Stomach (tissue), 9 donors: Measurements from ENCODE around the gene DUSP21. TPM values are rescaled to one million over a fixed set of nuclear protein-coding genes. Genes with fewer than 3 reads are reported as not detected.

Source experiments
- DNase-seq, 2 donors: peaks; one replicate each; pipeline versions ENCODE4 v3.0.0 to v3.0.0-alpha.2; 2013 to 2019
- H3K27ac ChIP-seq, 5 donors: fragments of 200-600 bp in 4 of 5; sonication (generic) in 4 of 5; one replicate each; pipeline ENCODE4 v1.5.1; 2013 to 2019; ENCODE audit warnings: mild to moderate bottlenecking in 1 of 5, moderate library complexity in 1 of 5
- H3K27me3 ChIP-seq, 3 donors: fragments of 200-600 bp; sonication (generic); one replicate each; pipeline ENCODE4 v1.5.1; 2017 to 2019; ENCODE audit warnings: mixed run types in 1 of 3
- H3K36me3 ChIP-seq, 4 donors: fragments of 200-600 bp; sonication (generic); 1 replicate in 3 of 4; 2 replicates in 1 of 4; pipeline ENCODE4 v1.5.1; 2016 to 2019
- H3K4me1 ChIP-seq, 4 donors: fragments of 200-600 bp; sonication (generic); one replicate each; pipeline ENCODE4 v1.5.1; 2016 to 2019
- H3K4me3 ChIP-seq, 4 donors: fragments of 200-600 bp; sonication (generic) in 3 of 4; one replicate each; pipeline ENCODE4 v1.5.1; 2016 to 2019; ENCODE audit warnings: mild to moderate bottlenecking in 1 of 4
- H3K9me3 ChIP-seq, 4 donors: fragments of 200-600 bp; sonication (generic); one replicate each; pipeline ENCODE4 v1.5.1; 2016 to 2019
- EP300 ChIP-seq: sonication (generic); formaldehyde crosslinking; IDR thresholded peaks from one replicate; pipeline ENCODE4 v1.6.1; 2017; ENCODE audit warnings: antibody characterized with exemption
- POLR2A ChIP-seq, 4 donors: fragments of 450-650 bp; IDR thresholded peaks; one replicate each; pipeline ENCODE4 v1.6.1; 2016; ENCODE audit warnings: antibody characterized with exemption in 4 of 4, control low read depth in 2 of 4, mild to moderate bottlenecking in 1 of 4, moderate library complexity in 1 of 4
- POLR2AphosphoS5 ChIP-seq, 3 donors: sonication (generic); formaldehyde crosslinking; IDR thresholded peaks; one replicate each; pipeline ENCODE4 v1.6.1; 2016; ENCODE audit warnings: antibody characterized with exemption in 3 of 3
- WGBS, 5 donors: extraction: QIAGEN DNeasy Blood & Tissue Kit in 3 of 5; methylation state at CpG; one replicate each; pipeline versions ENCODE4 v1.1.5 to v1.1.7; 2013 to 2018; 5-methylcytosine and 5-hydroxymethylcytosine counted together
- intact Hi-C: fragments of 100-400 bp; cut with DNase I; formaldehyde crosslinking; loops from one replicate; pipeline ENCODE4 v1.15.1; 2023; ENCODE audit warnings: low total_unique reads
- polyA plus RNA-seq, 3 donors: library from polyadenylated mRNA; stranded (reverse); fragments of 200-250 nt; gene quantifications; one replicate each; pipeline ENCODE4 v1.2.3, GENCODE V29; 2013
- total RNA-seq, 5 donors: library from RNA; depleted of rRNA; stranded (reverse); fragments of >200 nt; gene quantifications; one replicate each; pipeline versions ENCODE4 v1.1.0 to v1.2.3, GENCODE V29; 2014 to 2016
- TF ChIP-seq, protein P1 (sequence below), 7 experiments: fragments of 450-650 bp in 4 of 7; fragments of 200-600 bp in 3 of 7; sonication (generic) in 3 of 7; IDR thresholded peaks; one replicate each; pipeline ENCODE4 v1.5.1; 2016 to 2019; ENCODE audit warnings: antibody characterized with exemption in 7 of 7, control low read depth in 2 of 7, mild to moderate bottlenecking in 1 of 7
- donor health status: healthy with polysubstance abuse.
- donor health status: Bipolar disorder and iron deficiency.
- donor health status: healthy.

The DUSP21 gene
- total and polyA plus RNA-seq, 8 donors, result not detected

DNA sequence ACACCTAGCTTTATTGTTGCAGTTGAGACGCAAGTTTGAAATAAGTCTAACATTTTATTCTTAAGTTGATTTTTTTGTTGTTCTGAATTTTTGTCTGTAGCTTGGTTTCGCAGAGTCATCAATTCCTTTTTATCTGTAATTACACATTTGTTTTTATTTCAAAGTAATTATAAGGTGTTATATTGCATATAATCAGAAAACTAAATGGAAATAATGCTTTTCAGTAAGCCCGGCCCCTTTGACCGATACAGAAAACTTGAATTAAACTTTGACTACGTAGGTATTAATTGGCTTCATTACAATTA, 31.3 kb downstream of the DUSP21 start:
- no peak for TF ChIP-seq POLR2A (IDR thresholded peaks at IDR 0.05)
- Histone ChIP-seq H3K27me3 (no peaks in the 10 kb centered on the region), H3K9me3 (no peaks in the 10 kb centered on the region), H3K4me1 (peaks cover 0 to 66% (median 32%) of the 10 kb centered on the region in 4 donors), H3K4me3 (peak overlapping the region; percentile 70 to 99 (median 82)), H3K27ac (peak overlapping the region in 4 of 5 donors; percentile 97 to 100 (median 100)), H3K36me3 (no peaks in the 10 kb centered on the region)
- no peak for DNase-seq
- intact Hi-C loops, result no loop called here
- 1 to 19% (median 8%) methylated on average over 5 of the region's 5 CpGs for WGBS, 5 donors

DNA sequence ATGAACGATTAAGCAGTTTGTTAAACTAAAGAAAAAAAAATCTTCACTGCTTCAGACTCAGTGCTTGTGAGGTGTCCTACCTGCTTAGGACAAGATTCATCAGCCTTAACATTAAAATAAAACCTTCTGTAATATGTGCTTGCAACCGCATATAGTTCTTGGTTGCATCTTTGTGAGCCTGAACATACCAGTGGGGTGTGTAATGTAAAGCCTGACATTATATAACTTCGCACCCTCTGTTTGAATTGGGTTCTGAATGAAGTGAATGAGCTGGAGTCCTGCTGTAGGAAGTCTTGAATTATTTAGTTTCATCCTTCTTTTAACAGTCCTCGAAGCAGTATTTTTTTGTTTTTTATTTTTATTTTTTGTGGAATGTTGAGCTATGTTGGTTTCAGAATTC, 32.3 kb downstream of the DUSP21 start:
- Histone ChIP-seq H3K4me1 (peaks cover 0 to 72% (median 28%) of the 10 kb centered on the region in 4 donors), H3K27ac (peak overlapping the region in 1 of 5 donors; percentile 100), H3K9me3 (no peaks in the 10 kb centered on the region), H3K27me3 (no peaks in the 10 kb centered on the region), H3K36me3 (no peaks in the 10 kb centered on the region), H3K4me3 (peak overlapping the region; percentile 70 to 99 (median 82))
- WGBS, 5 donors, result 6 to 24% (median 11%) methylated on average over 4 of the region's 4 CpGs
- TF ChIP-seq POLR2A (IDR thresholded peaks at IDR 0.05) (no peak), POLR2AphosphoS5 (IDR thresholded peaks at IDR 0.05) (no peak), EP300 (no peak)
- TF ChIP-seq, protein P1, sequence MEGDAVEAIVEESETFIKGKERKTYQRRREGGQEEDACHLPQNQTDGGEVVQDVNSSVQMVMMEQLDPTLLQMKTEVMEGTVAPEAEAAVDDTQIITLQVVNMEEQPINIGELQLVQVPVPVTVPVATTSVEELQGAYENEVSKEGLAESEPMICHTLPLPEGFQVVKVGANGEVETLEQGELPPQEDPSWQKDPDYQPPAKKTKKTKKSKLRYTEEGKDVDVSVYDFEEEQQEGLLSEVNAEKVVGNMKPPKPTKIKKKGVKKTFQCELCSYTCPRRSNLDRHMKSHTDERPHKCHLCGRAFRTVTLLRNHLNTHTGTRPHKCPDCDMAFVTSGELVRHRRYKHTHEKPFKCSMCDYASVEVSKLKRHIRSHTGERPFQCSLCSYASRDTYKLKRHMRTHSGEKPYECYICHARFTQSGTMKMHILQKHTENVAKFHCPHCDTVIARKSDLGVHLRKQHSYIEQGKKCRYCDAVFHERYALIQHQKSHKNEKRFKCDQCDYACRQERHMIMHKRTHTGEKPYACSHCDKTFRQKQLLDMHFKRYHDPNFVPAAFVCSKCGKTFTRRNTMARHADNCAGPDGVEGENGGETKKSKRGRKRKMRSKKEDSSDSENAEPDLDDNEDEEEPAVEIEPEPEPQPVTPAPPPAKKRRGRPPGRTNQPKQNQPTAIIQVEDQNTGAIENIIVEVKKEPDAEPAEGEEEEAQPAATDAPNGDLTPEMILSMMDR (IDR thresholded peaks at IDR 0.05), result no peak
- peak in 1 of 2 donors; percentile 32 for DNase-seq
- intact Hi-C loops, result no loop called here

DNA sequence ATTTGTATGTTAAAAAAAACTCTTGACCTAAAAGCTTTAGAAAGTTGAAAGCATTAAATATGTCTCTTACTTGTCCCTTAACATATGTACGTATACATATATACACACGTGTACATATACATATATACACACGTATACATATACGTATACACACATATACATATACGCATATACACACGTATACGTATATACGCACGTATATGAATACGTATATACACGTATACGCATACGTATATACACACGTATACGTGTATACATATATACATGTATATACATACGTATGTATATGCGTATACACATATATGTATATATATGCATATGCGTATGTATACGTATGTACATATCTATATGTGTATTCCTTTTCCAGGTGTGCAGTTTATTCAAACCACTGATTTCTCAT, 32.9 kb downstream of the DUSP21 start:
- Histone ChIP-seq H3K27ac (no peak overlapping the region), H3K9me3 (no peaks in the 10 kb centered on the region), H3K4me1 (peaks cover 0 to 67% (median 28%) of the 10 kb centered on the region in 4 donors), H3K27me3 (no peaks in the 10 kb centered on the region), H3K36me3 (no peaks in the 10 kb centered on the region), H3K4me3 (no peak overlapping the region)
- TF ChIP-seq POLR2A (IDR thresholded peaks at IDR 0.05), result no peak
- intact Hi-C loops, result no loop called here
- no peak for DNase-seq
- 86 to 94% (median 88%) methylated on average over 19 of the region's 19 CpGs for WGBS, 5 donors

DNA sequence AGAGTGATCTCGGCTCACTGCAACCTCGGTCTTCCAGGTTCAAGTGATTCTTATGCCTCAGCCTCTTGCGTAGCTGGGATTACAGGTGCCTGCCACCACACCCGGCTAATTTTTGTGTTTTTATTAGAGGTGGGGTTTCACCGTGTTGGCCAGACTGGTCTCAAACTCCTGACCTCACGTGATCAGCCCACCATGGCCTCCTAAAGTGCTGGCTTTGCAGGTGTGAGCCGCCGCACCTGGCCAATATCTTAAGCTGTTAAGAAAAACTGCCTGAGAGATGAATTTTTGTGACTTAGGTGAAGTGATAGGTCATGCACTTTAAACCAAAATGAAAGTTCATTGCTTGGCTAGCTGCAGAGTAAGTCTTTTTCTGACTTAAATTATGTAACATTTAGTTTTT, 35.0 kb downstream of the DUSP21 start:
- peaks cover 0 to 82% (median 29%) of the 10 kb centered on the region in 4 donors for H3K4me1 ChIP-seq
- H3K9me3 ChIP-seq, result no peaks in the 10 kb centered on the region
- DNase-seq, result no peak
- TF ChIP-seq POLR2A (IDR thresholded peaks at IDR 0.05) (no peak), POLR2AphosphoS5 (IDR thresholded peaks at IDR 0.05) (no peak), EP300 (no peak)
- TF ChIP-seq, protein P1 (IDR thresholded peaks at IDR 0.05), result no peak
- H3K27ac ChIP-seq, result no peak overlapping the region
- no peak overlapping the region for H3K4me3 ChIP-seq
- no peaks in the 10 kb centered on the region for H3K27me3 ChIP-seq
- 53 to 86% (median 73%) methylated on average over 8 of the region's 8 CpGs for WGBS, 5 donors
- intact Hi-C loops, result no loop called here
- H3K36me3 ChIP-seq, result no peaks in the 10 kb centered on the region

DNA sequence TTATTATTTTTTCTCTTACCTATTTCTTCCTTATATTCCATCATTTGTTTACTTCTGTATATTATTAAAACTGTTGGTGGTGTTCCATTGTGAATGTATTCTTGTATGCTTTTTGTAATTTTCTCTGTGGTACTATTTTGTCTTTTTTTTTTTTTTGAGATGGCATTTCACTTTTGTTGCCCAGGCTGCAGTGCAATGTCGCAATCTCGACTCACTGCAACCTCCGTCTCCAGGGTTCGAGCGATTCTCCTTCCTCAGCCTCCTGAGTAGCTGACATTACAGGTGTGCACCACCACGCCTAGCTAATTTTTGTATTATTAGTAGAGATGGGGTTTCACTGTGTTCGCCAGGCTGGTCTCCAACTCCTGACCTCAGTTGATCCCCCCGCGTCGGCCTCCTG, 37.7 kb downstream of the DUSP21 start:
- intact Hi-C loops, result no loop called here
- no peaks in the 10 kb centered on the region for H3K9me3 ChIP-seq
- no peaks in the 10 kb centered on the region for H3K36me3 ChIP-seq
- no peak overlapping the region for H3K4me3 ChIP-seq
- no peak overlapping the region for H3K27ac ChIP-seq
- 84 to 94% (median 94%) methylated on average over 10 of the region's 10 CpGs for WGBS, 5 donors
- no peaks in the 10 kb centered on the region for H3K27me3 ChIP-seq
- TF ChIP-seq POLR2AphosphoS5 (IDR thresholded peaks at IDR 0.05) (no peak), POLR2A (IDR thresholded peaks at IDR 0.05) (no peak)
- TF ChIP-seq, protein P1 (IDR thresholded peaks at IDR 0.05), result no peak
- peaks cover 0 to 90% (median 30%) of the 10 kb centered on the region in 4 donors for H3K4me1 ChIP-seq
- no peak for DNase-seq
